Measurements from ENCODE around the gene NUDT7.

NUDT7 gene

DNA sequence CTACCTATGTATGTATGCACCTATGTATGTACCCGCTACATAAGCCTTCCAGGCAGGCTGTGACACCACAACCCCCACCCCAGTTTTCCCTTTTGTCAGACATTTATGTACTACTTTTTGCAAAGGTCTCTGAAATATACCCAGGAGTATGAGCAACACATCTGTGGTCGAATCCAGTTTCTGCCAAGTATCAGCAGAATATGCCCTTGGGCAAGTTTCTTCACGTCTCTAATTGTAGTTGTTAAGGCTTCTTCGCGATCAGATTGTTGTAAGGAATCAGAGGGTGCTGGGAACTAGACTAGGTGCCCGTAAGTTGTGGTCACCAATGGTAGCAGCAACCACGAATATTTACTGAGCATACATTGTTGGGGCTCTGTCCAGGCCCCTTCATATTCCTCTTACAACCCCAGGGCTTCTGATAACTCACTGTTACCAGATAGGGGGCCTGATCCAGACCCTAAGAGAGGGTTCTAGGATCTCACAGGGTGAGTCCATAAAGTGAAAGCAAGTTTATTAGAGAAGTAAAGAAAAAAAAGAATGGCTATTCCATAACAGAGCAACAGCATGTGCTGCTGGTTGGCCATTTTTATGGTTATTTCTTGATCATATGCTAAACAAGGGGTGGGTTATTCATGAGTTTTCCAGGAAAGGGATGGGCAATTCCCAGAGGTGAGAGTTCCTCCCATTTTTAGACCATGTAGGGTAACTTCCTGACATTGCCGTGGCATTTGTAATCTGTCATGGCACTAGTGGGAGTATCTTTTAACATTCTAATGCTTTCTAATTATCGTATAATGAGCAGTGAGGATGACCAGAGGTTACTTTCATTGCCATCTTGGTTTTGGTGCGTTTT, 16.6 kb downstream of the NUDT7 start:
- H3K4me1 ChIP-seq (ENCODE audit: control insufficient read depth in 1 of 2, insufficient read depth in 1 of 2, low read depth in 1 of 2, low read length in 1 of 2), result peaks cover 3 to 13% of the 10 kb centered on the region in 2 experiments
- no peak overlapping the region for H3K4me3 ChIP-seq (ENCODE audit: low read depth in 1 of 2, low read length in 1 of 2)
- H3K36me3 ChIP-seq, result no peaks in the 10 kb centered on the region
- TF ChIP-seq, protein P1, sequence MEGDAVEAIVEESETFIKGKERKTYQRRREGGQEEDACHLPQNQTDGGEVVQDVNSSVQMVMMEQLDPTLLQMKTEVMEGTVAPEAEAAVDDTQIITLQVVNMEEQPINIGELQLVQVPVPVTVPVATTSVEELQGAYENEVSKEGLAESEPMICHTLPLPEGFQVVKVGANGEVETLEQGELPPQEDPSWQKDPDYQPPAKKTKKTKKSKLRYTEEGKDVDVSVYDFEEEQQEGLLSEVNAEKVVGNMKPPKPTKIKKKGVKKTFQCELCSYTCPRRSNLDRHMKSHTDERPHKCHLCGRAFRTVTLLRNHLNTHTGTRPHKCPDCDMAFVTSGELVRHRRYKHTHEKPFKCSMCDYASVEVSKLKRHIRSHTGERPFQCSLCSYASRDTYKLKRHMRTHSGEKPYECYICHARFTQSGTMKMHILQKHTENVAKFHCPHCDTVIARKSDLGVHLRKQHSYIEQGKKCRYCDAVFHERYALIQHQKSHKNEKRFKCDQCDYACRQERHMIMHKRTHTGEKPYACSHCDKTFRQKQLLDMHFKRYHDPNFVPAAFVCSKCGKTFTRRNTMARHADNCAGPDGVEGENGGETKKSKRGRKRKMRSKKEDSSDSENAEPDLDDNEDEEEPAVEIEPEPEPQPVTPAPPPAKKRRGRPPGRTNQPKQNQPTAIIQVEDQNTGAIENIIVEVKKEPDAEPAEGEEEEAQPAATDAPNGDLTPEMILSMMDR (IDR thresholded peaks at IDR 0.05), result no peak
- no peaks in the 10 kb centered on the region for H3K27me3 ChIP-seq
- no peak overlapping the region for H3K27ac ChIP-seq
- peaks cover 7% of the 10 kb centered on the region for H3K9me3 ChIP-seq

GRCh38 chr16:77739559-77739892, 17.2 kb downstream of the NUDT7 start:
- H3K36me3 ChIP-seq, result no peaks in the 10 kb centered on the region
- TF ChIP-seq, protein P1 (IDR thresholded peaks at IDR 0.05), result no peak
- peaks cover 3 to 13% of the 10 kb centered on the region in 2 experiments for H3K4me1 ChIP-seq (ENCODE audit: control insufficient read depth in 1 of 2, insufficient read depth in 1 of 2, low read depth in 1 of 2, low read length in 1 of 2)
- H3K4me3 ChIP-seq (ENCODE audit: low read depth in 1 of 2, low read length in 1 of 2), result no peak overlapping the region
- H3K27me3 ChIP-seq, result no peaks in the 10 kb centered on the region
- peaks cover 2% of the 10 kb centered on the region for H3K9me3 ChIP-seq
- no peak overlapping the region for H3K27ac ChIP-seq

DNA sequence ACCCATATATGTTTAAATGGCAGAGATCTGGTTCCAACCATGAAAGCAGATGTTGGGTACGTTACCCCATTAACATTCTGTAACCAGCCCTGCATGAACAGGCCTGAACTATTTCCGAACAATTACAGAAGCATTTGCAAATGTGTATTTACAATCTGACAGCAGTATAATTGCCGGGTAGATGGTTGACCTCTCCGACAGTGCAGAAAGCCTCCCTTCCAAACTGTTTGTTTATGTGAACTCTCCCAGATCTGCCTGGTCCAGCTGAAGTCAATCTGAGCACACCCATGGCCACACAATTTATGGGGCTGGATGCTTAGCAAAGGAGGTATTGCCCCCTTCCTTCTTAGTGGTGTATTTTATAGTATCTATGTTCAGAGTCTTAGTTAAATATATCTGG, 21.8 kb downstream of the NUDT7 start:
- TF ChIP-seq, protein P1 (IDR thresholded peaks at IDR 0.05), result no peak
- no peak overlapping the region for H3K4me3 ChIP-seq (ENCODE audit: low read depth in 1 of 2, low read length in 1 of 2)
- no peaks in the 10 kb centered on the region for H3K27me3 ChIP-seq
- no peak overlapping the region for H3K27ac ChIP-seq
- H3K4me1 ChIP-seq (ENCODE audit: control insufficient read depth in 1 of 2, insufficient read depth in 1 of 2, low read depth in 1 of 2, low read length in 1 of 2), result no peaks in the 10 kb centered on the region
- H3K9me3 ChIP-seq, result no peaks in the 10 kb centered on the region
- H3K36me3 ChIP-seq, result no peaks in the 10 kb centered on the region

DNA sequence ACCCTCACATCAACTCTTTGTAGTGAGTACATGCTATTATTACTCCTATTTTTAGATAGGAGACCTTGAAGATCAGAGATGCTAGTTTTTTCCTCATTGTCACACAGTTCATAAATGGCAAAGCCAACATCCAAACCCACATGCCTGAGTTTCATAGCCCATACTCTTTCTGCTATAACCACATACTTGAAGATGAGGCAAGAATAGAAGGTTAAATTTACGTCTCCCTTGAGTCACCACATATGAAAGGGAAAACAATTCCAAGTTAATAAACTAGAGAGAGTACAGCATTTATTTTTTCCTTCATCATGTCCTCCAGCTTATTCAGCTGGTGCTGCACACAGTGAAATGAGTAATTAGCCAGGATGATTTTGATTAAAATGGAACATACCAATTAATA, 23.7 kb downstream of the NUDT7 start:
- Histone ChIP-seq H3K36me3 (no peaks in the 10 kb centered on the region), H3K27ac (no peak overlapping the region), H3K4me3 (ENCODE audit: low read depth in 1 of 2, low read length in 1 of 2) (no peak overlapping the region), H3K27me3 (no peaks in the 10 kb centered on the region), H3K4me1 (ENCODE audit: control insufficient read depth in 1 of 2, insufficient read depth in 1 of 2, low read depth in 1 of 2, low read length in 1 of 2) (no peaks in the 10 kb centered on the region), H3K9me3 (no peaks in the 10 kb centered on the region)
- TF ChIP-seq, protein P1 (IDR thresholded peaks at IDR 0.05), result no peak

- Histone ChIP-seq H3K27me3 (no peaks in the 10 kb centered on the region), H3K36me3 (no peaks in the 10 kb centered on the region), H3K9me3 (no peaks in the 10 kb centered on the region), H3K4me3 (ENCODE audit: low read depth in 1 of 2, low read length in 1 of 2) (no peak overlapping the region), H3K27ac (no peak overlapping the region), H3K4me1 (ENCODE audit: control insufficient read depth in 1 of 2, insufficient read depth in 1 of 2, low read depth in 1 of 2, low read length in 1 of 2) (no peaks in the 10 kb centered on the region)
- TF ChIP-seq, protein P1 (IDR thresholded peaks at IDR 0.05), result no peak
Measured at GRCh38 chr16:77748421-77749005, 26.2 kb downstream of the NUDT7 start.
